Glutamatergic neuron (in vitro differentiated cells): Measurements from ENCODE around the gene NHERF2. TPM values are rescaled to one million over a fixed set of nuclear protein-coding genes. Genes with fewer than 3 reads are reported as not detected.
A peak's percentile ranks its signal among the peaks of the same experiment; 100 is the strongest.

Source experiments
- DNase-seq: peaks from one replicate; pipeline ENCODE4 v3.0.0; 2022
- H3K27ac Mint-ChIP-seq: one replicate; pipeline ENCODE4 v1.8.0; 2020; ENCODE audit warnings: mild to moderate bottlenecking, mixed read lengths, inconsistent platforms; ENCODE audit not compliant: unreplicated experiment
- H3K27me3 Mint-ChIP-seq: one replicate; pipeline ENCODE4 v1.8.0; 2020; ENCODE audit warnings: mild to moderate bottlenecking, moderate library complexity, mixed read lengths, inconsistent platforms; ENCODE audit not compliant: unreplicated experiment
- H3K36me3 Mint-ChIP-seq: one replicate; pipeline ENCODE4 v1.8.0; 2020; ENCODE audit warnings: mild to moderate bottlenecking, mixed read lengths, inconsistent platforms; ENCODE audit not compliant: unreplicated experiment
- H3K4me1 Mint-ChIP-seq: one replicate; pipeline ENCODE4 v1.8.0; 2020; ENCODE audit warnings: mild to moderate bottlenecking, low read depth, mixed read lengths, inconsistent platforms; ENCODE audit not compliant: unreplicated experiment
- H3K4me3 Mint-ChIP-seq: one replicate; pipeline ENCODE4 v1.8.0; 2020; ENCODE audit warnings: mild to moderate bottlenecking, mixed read lengths, inconsistent platforms; ENCODE audit not compliant: unreplicated experiment
- H3K9me3 Mint-ChIP-seq: one replicate; pipeline ENCODE4 v1.8.0; 2020; ENCODE audit warnings: mild to moderate bottlenecking, moderate library complexity, mixed read lengths, inconsistent platforms; ENCODE audit not compliant: unreplicated experiment
- total RNA-seq: library from RNA; stranded (reverse); fragmentation: NEBNext Ultra II Directional; extraction: Animal tissue kit (Norgen Biotek cat#: 25700); gene quantifications from one replicate; pipeline ENCODE4 v1.2.1, GENCODE V29; 2021; ENCODE audit not compliant: unreplicated experiment
- TF ChIP-seq, protein P1 (sequence below): fragments of 200-600 bp; sonication (generic); IDR thresholded peaks from one replicate; pipeline ENCODE4 v1.5.0; 2021; ENCODE audit not compliant: partially characterized antibody, unreplicated experiment

NHERF2 gene
- total RNA-seq, 1 donor from 2014 or later = 22.3 TPM

GRCh38 chr16:2061023-2061422, 34.3 kb downstream of the NHERF2 start:
- H3K4me3 Mint-ChIP-seq = no peak overlapping the region
- peaks cover 2% of the 10 kb centered on the region for H3K36me3 Mint-ChIP-seq
- peaks cover 7% of the 10 kb centered on the region for H3K27me3 Mint-ChIP-seq
- peaks cover 3% of the 10 kb centered on the region for H3K4me1 Mint-ChIP-seq
- no peak overlapping the region for H3K27ac Mint-ChIP-seq
- no peak for DNase-seq
- H3K9me3 Mint-ChIP-seq = peaks cover 13% of the 10 kb centered on the region
- TF ChIP-seq, protein P1, sequence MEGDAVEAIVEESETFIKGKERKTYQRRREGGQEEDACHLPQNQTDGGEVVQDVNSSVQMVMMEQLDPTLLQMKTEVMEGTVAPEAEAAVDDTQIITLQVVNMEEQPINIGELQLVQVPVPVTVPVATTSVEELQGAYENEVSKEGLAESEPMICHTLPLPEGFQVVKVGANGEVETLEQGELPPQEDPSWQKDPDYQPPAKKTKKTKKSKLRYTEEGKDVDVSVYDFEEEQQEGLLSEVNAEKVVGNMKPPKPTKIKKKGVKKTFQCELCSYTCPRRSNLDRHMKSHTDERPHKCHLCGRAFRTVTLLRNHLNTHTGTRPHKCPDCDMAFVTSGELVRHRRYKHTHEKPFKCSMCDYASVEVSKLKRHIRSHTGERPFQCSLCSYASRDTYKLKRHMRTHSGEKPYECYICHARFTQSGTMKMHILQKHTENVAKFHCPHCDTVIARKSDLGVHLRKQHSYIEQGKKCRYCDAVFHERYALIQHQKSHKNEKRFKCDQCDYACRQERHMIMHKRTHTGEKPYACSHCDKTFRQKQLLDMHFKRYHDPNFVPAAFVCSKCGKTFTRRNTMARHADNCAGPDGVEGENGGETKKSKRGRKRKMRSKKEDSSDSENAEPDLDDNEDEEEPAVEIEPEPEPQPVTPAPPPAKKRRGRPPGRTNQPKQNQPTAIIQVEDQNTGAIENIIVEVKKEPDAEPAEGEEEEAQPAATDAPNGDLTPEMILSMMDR = no peak

DNA sequence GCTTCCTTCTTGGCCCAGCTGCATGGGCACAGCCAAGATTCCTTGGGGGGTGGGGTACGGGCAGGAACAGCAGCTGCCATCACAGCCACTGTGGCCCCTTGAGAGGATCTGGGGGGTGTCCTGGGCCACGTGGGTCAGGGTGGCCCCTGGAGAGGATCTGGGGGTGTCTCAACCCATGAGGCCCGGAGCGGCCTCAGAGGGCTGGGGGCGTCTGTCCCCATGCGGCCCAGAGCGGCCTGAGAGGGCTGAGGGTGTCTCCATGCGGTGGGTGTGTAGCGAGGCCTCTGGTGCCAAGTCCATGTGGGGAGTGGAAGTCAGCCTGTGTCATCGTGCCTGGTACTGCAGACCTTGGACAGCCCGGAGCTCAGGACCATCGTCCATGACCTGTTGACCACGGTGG, 34.8 kb downstream of the NHERF2 start:
- no peak for DNase-seq
- peaks cover 13% of the 10 kb centered on the region for H3K9me3 Mint-ChIP-seq
- peak overlapping the region; percentile 64 for H3K4me3 Mint-ChIP-seq
- H3K27me3 Mint-ChIP-seq = peaks cover 7% of the 10 kb centered on the region
- peaks cover 3% of the 10 kb centered on the region for H3K4me1 Mint-ChIP-seq
- no peak overlapping the region for H3K27ac Mint-ChIP-seq
- TF ChIP-seq, protein P1 = no peak
- H3K36me3 Mint-ChIP-seq = peaks cover 4% of the 10 kb centered on the region

DNA sequence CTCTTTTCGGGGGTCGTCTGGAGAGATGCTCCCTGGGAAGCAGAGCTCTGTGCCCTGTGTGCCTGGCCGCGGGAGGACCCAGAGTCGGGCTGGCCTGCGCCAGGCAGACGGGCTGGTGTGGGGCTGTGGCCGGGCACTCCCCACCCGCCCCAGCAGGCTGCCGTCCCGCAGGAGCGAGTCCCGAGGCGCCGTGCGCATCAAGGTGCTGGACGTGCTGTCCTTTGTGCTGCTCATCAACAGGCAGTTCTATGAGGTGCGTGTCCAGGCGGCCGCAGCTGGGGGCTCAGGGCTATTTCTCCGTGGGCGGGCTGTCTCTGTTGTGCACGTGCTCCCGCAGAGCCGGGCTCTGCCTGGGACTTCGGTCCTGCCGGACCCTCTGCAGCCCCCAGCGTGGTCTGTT, 36.1 kb downstream of the NHERF2 start:
- H3K4me3 Mint-ChIP-seq = no peak overlapping the region
- no peak for DNase-seq
- peaks cover 7% of the 10 kb centered on the region for H3K27me3 Mint-ChIP-seq
- peaks cover 3% of the 10 kb centered on the region for H3K4me1 Mint-ChIP-seq
- TF ChIP-seq, protein P1 = no peak
- peaks cover 11% of the 10 kb centered on the region for H3K9me3 Mint-ChIP-seq
- H3K36me3 Mint-ChIP-seq = peaks cover 4% of the 10 kb centered on the region
- H3K27ac Mint-ChIP-seq = no peak overlapping the region

DNA sequence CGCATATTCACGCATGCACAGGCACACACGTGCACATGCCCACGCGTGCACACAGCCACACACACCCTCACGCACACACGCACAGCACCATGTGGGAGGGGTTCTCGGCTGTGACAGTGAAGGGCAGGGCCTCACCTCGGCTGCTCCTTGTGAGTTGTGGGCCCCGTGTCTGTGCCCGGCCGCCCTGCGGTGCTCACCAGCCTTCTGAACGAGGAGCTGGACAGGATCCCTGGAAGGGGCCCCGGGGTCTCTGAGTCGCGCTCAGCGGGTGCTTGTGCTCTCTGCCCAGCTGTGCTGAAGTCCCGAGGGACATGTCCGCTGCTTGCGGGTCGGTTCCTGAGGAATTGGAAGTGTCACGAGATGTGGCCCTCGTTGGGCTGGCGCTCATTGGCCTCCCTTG, 37.2 kb downstream of the NHERF2 start:
- Mint-ChIP-seq H3K27me3 (peaks cover 3% of the 10 kb centered on the region), H3K27ac (no peak overlapping the region), H3K4me1 (no peaks in the 10 kb centered on the region), H3K36me3 (peaks cover 4% of the 10 kb centered on the region), H3K9me3 (peaks cover 6% of the 10 kb centered on the region), H3K4me3 (peak overlapping the region; percentile 72)
- TF ChIP-seq, protein P1 = no peak
- no peak for DNase-seq

GRCh38 chr16:2064368-2064945, 37.8 kb downstream of the NHERF2 start:
- Mint-ChIP-seq H3K4me3 (no peak overlapping the region), H3K4me1 (no peaks in the 10 kb centered on the region), H3K27ac (no peak overlapping the region), H3K27me3 (peaks cover 3% of the 10 kb centered on the region), H3K36me3 (peaks cover 4% of the 10 kb centered on the region), H3K9me3 (peaks cover 6% of the 10 kb centered on the region)
- TF ChIP-seq, protein P1 = no peak
- no peak for DNase-seq
